Measurements from ENCODE around the gene IL2RA.
"Not testable (repeated sequence)": the region's sequence is repeated elsewhere in the genome, so short reads cannot be mapped to it uniquely, and the experiment has no call there.

Gene IL2RA

DNA sequence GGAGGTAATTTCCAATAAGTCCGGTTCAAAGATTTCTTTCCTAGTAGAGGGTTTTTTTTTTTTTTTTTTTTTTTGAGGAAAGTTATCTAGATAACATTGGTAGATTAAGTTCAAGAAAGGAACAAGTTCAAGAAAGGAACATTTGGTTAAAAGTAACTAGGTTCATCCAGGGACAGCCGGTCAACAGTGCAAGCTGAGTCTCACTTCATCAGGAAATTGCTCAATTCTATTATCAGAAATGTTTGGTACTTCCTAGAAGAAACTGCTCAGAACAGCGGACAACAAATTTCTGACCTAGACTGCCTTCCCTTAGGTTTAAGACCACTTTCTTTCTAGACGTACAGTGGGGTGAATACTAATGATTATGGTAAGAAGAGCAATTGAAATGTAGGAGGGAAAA, 3.7 kb upstream of the IL2RA start:
- DNase-seq (ENCODE audit: low read depth), result no peak
- TF ChIP-seq, protein P1, sequence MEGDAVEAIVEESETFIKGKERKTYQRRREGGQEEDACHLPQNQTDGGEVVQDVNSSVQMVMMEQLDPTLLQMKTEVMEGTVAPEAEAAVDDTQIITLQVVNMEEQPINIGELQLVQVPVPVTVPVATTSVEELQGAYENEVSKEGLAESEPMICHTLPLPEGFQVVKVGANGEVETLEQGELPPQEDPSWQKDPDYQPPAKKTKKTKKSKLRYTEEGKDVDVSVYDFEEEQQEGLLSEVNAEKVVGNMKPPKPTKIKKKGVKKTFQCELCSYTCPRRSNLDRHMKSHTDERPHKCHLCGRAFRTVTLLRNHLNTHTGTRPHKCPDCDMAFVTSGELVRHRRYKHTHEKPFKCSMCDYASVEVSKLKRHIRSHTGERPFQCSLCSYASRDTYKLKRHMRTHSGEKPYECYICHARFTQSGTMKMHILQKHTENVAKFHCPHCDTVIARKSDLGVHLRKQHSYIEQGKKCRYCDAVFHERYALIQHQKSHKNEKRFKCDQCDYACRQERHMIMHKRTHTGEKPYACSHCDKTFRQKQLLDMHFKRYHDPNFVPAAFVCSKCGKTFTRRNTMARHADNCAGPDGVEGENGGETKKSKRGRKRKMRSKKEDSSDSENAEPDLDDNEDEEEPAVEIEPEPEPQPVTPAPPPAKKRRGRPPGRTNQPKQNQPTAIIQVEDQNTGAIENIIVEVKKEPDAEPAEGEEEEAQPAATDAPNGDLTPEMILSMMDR (IDR thresholded peaks at IDR 0.05; ENCODE audit: control insufficient read depth, extremely low read depth, insufficient read depth), result no peak

DNA sequence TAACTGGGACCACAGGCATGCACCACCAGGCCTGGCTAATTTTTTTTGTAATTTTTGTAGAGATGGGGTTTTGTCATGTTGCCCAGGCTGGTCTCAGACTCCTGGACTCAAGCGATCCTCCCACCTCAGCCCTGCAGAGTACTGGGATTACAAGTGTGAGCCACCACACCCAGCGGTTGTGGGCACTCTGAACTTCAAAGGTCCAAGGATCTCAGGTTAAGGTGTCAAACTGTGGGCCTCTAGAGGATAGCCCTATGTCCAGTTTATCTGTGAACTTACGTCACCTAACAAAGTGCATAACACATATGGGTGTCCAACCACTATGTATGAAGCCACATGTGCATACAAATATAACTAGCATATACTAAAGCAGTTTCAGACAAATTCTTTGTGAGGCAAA, 3.2 kb upstream of the IL2RA start:
- H3K4me3 ChIP-seq (ENCODE audit: low read depth, low read length), result no peak overlapping the region
- DNase-seq (ENCODE audit: low read depth), result no peak

More for the DNA sequence above, 3.7 kb upstream of the IL2RA start:
- H3K4me3 ChIP-seq (ENCODE audit: low read depth, low read length), result no peak overlapping the region

DNA sequence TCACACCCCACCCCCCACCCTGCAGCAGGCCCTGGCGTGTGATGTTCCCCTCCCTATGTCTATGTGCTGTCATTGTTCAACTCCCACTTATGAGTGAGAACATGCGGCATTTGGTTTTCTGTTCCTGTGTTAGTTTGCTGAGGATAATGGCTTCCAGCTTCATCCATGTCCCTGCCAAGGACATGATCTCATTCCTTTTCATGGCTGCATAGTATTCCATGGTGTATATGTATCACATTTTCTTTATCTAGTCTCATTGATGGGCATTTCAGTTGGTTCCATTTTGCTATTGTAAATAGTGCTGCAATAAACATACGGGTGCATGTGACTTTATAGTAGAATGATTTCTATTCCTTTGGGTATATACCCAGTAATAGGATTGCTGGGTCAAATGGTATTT, 2.6 kb upstream of the IL2RA start:
- DNase-seq (ENCODE audit: low read depth); H3K4me3 ChIP-seq (ENCODE audit: low read depth, low read length): not testable (repeated sequence)

More for the DNA sequence above, 3.2 kb upstream of the IL2RA start:
- TF ChIP-seq, protein P1 (IDR thresholded peaks at IDR 0.05; ENCODE audit: control insufficient read depth, extremely low read depth, insufficient read depth), result no peak

DNA sequence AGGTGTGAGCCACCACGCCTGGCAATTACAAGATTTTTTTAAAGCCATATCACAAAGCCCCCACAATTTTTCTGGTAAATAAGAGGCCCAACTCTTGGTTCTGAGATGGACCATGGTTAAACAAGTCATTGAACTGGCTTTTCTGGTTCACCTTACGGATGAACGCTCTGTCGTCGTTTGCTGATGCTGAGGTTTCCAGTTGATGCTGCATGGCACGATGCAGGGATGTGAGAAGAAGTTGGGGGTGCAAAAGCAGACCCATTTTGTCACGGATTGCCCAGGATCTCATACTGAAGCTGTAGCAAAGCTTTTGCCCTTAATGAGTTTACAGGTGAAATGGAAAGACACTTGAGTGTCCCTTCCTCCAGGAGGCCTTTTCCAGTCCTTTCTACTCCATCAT, 2.0 kb upstream of the IL2RA start:
- DNase-seq (ENCODE audit: low read depth), result no peak
- no peak overlapping the region for H3K4me3 ChIP-seq (ENCODE audit: low read depth, low read length)
- TF ChIP-seq, protein P1 (IDR thresholded peaks at IDR 0.05; ENCODE audit: control insufficient read depth, extremely low read depth, insufficient read depth), result no peak

DNA sequence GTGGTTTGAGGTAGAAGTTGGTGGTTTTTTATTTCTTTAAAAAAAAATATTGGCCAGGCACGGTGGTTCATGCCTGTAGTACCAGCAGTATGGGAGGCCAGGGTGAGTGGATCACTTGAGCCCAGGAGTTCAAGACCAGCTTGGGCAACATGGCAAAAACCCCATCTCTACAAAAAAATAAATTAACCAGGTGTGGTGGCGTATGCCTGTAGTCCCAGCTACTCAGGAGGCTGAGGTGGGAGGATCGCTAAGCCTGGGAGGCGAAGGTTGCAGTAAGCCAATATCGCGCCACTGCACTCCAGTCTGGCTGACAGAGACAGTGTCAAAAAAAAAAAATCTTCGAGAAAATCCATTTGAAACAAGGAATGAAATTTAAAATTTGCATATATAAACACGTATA, 1.1 kb downstream of the IL2RA start:
- TF ChIP-seq, protein P1 (IDR thresholded peaks at IDR 0.05; ENCODE audit: control insufficient read depth, extremely low read depth, insufficient read depth), result no peak
- H3K4me3 ChIP-seq (ENCODE audit: low read depth, low read length), result no peak overlapping the region
- no peak for DNase-seq (ENCODE audit: low read depth)

DNA sequence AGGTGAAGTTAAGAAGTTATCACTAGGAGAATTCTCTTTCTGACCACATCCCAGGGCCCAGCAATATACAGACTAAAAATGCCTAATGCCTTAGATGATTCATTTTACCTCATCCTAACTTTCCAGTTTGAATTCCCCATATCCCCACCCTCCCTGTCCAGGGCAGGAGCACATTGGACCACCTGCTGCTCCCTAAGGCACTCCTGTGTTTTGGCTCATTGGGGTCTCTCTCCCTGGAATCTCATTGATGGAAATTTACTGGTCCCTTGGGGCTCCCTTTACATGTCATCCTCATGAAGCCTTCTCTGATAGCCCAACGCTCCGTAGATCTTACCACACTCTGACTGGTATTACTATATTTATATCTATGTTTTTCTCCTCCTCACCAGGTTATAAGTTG, 2.7 kb downstream of the IL2RA start:
- no peak for DNase-seq (ENCODE audit: low read depth)
- TF ChIP-seq, protein P1 (IDR thresholded peaks at IDR 0.05; ENCODE audit: control insufficient read depth, extremely low read depth, insufficient read depth), result no peak
- no peak overlapping the region for H3K4me3 ChIP-seq (ENCODE audit: low read depth, low read length)

DNA sequence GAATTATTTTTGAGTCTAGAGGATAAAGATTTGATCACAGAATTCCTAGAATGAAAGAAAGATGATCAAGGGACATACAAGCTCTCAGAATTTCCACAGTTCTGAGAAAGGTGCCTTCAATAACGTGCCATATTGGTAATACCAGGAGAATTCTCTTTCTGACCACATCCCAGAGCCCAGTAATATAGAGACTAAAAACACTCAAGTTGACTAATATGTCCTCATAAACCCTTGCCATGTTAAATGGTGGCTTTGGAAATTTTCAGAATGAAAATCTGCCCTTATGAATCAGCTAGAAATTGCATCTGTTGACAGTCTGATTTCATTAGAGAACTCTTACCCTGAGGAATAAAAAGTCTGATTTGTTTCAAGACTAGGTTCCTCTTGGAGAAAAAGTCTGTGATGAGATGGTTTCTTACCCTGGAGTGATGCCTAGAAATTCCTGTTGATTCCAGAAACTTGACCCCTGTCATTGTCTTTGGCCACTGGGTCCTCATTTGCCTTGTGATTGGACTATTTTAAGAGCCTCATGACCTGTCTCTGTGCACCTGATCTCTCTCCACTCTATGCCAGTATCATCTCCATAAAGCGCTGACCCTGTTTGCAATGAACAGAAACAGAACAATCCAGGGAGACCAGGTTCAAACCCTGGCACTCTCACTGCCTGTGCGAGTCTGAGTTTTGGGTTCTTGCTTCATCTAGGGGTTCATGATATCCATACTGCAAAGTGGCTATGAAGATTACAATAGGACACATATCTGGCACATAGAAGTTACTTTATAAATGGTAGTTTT, 3.3 kb downstream of the IL2RA start:
- H3K4me3 ChIP-seq (ENCODE audit: low read depth, low read length), result no peak overlapping the region
- TF ChIP-seq, protein P1 (IDR thresholded peaks at IDR 0.05; ENCODE audit: control insufficient read depth, extremely low read depth, insufficient read depth), result no peak
- DNase-seq (ENCODE audit: low read depth), result no peak

Measured in LNCaP clone FGC (cell line).